Ovary (tissue), 9 donors: ENCODE data around the gene HPCA. TPM values are rescaled to one million over a fixed set of nuclear protein-coding genes. Genes with fewer than 3 reads are reported as not detected.
A peak's percentile ranks its signal among the peaks of the same experiment; 100 is the strongest.

Experiments used
- DNase-seq, 5 donors: peaks; one replicate each; pipeline ENCODE4 v3.0.0-alpha.2; 2019 to 2020
- H3K27ac ChIP-seq, 2 donors: fragments of 200-600 bp; one replicate each; pipeline versions ENCODE4 v1.5.1 to v1.8.0; 2019 to 2022
- H3K27me3 ChIP-seq: fragments of 200-600 bp; one replicate; pipeline ENCODE4 v1.8.0; 2022
- H3K36me3 ChIP-seq: fragments of 200-600 bp; sonication (generic); one replicate; pipeline ENCODE4 v1.5.1; 2019
- H3K4me1 ChIP-seq: one replicate; pipeline ENCODE4 v1.8.1; 2013; ENCODE audit warnings: mild to moderate bottlenecking, moderate library complexity; ENCODE audit not compliant: insufficient read depth
- H3K4me3 ChIP-seq: fragments of 200-600 bp; sonication (generic); one replicate; pipeline ENCODE4 v1.5.1; 2017
- H3K9me3 ChIP-seq, 2 donors: fragments of 200-600 bp in 1 of 2; sonication (generic) in 1 of 2; one replicate each; pipeline versions ENCODE4 v1.5.1 to v1.8.1; 2013 to 2019; ENCODE audit warnings: mild to moderate bottlenecking in 1 of 2, moderate library complexity in 1 of 2
- CTCF ChIP-seq, 3 donors: fragments of 450-650 bp in 2 of 3; fragments of 200-600 bp in 1 of 3; IDR thresholded peaks; one replicate each; pipeline versions ENCODE4 v1.5.1 to v1.8.0; 2016 to 2022; ENCODE audit warnings: antibody characterized with exemption in 3 of 3, mild to moderate bottlenecking in 1 of 3
- EP300 ChIP-seq: sonication (generic); formaldehyde crosslinking; IDR thresholded peaks from one replicate; pipeline ENCODE4 v1.6.1; 2017; ENCODE audit warnings: antibody characterized with exemption
- POLR2A ChIP-seq: fragments of 450-650 bp; IDR thresholded peaks from one replicate; pipeline ENCODE4 v1.6.1; 2017; ENCODE audit warnings: antibody characterized with exemption, mild to moderate bottlenecking, moderate library complexity
- WGBS, 3 donors: extraction: QIAGEN DNeasy Blood & Tissue Kit in 1 of 3; methylation state at CpG; one replicate each; pipeline versions ENCODE4 v1.1.5 to v1.1.7; 2013 to 2017; 5-methylcytosine and 5-hydroxymethylcytosine counted together
- intact Hi-C, 4 donors: fragments of 100-400 bp; cut with DNase I; formaldehyde crosslinking; loops; one replicate each; pipeline versions ENCODE4 v1.11.0 to v1.15.1; 2022 to 2023
- polyA plus RNA-seq, 2 donors: library from polyadenylated mRNA; stranded (reverse); fragments of 200-250 nt in 1 of 2; fragments of 350-450 nt in 1 of 2; fragmentation: Illumina TruSeq in 1 of 2; extraction: RNeasy Lipid Tissue Mini Kit (QIAGEN cat#74804) in 1 of 2; gene quantifications; one replicate each; pipeline ENCODE4 v1.2.3, GENCODE V29; 2013 to 2014
- total RNA-seq, 7 donors: library from RNA; depleted of rRNA in 2 of 7; stranded (reverse); fragments of >200 nt in 2 of 7; fragmentation: NEBNext Ultra II Directional in 3 of 7; extraction: Animal tissue kit (Norgen Biotek cat#: 25700) in 3 of 7; gene quantifications; one replicate each; pipeline versions ENCODE4 v1.1.0 to v1.2.4, GENCODE V29; 2016 to 2023
- donor health status: DM: no; HTN: no; CAD: no; lungs with moderate emphysema.
- donor health status: DM: no; HTN: no; CAD: no.
- donor health status: Bipolar disorder and iron deficiency.
- donor health status: DM: yes; HTN: yes; CAD: no.
- donor health status: DM: no; HTN: no; CAD: no.
- donor health status: DM: yes; HTN: yes; CAD: no.

Gene HPCA
- total and polyA plus RNA-seq, 9 donors = 0.23 to 1.0 (median 0.68) TPM; not detected in 1

GRCh38 chr1:32873484-32873883, 12.8 kb upstream of the HPCA start:
- no peak overlapping the region for H3K27ac ChIP-seq
- TF ChIP-seq CTCF (IDR thresholded peaks at IDR 0.05) (no peak), POLR2A (no peak), EP300 (no peak)
- H3K27me3 ChIP-seq = no peaks in the 10 kb centered on the region
- H3K4me3 ChIP-seq = no peak overlapping the region
- H3K36me3 ChIP-seq = no peaks in the 10 kb centered on the region
- peaks cover 11% of the 10 kb centered on the region for H3K4me1 ChIP-seq
- 83 to 90% (median 85%) methylated on average over 5 of the region's 5 CpGs for WGBS, 3 donors
- intact Hi-C loops = loop anchor here in 1 of 4 donors (5.0 kb wide), 2 partner anchors 101 to 161 kb away; no protein-coding TSS in a partner anchor
- no peak for DNase-seq
- no peaks in the 10 kb centered on the region for H3K9me3 ChIP-seq

- TF ChIP-seq EP300 = no peak
- no peak for TF ChIP-seq POLR2A
- no peak for TF ChIP-seq CTCF (IDR thresholded peaks at IDR 0.05)
- peaks cover 11% of the 10 kb centered on the region for H3K4me1 ChIP-seq
- H3K36me3 ChIP-seq = no peaks in the 10 kb centered on the region
- DNase-seq = peak in 1 of 5 donors; percentile 8
- H3K27me3 ChIP-seq = no peaks in the 10 kb centered on the region
- intact Hi-C loops = loop anchor here in 1 of 4 donors (5.0 kb wide), 3 partner anchors 103 to 207 kb away; partner anchors contain the start of gene AZIN2
- no peaks in the 10 kb centered on the region for H3K9me3 ChIP-seq
- no peak overlapping the region for H3K27ac ChIP-seq
- WGBS, 3 donors = 63 to 69% (median 68%) methylated on average over 5 of the region's 5 CpGs
- H3K4me3 ChIP-seq = no peak overlapping the region
These were observed 11.2 kb upstream of the HPCA start for GRCh38 chr1:32874860-32875752.

GRCh38 chr1:32876341-32877210, 9.7 kb upstream of the HPCA start:
- no peaks in the 10 kb centered on the region for H3K9me3 ChIP-seq
- DNase-seq = peak in 2 of 5 donors; percentile 34 to 69
- no peak overlapping the region for H3K4me3 ChIP-seq
- H3K36me3 ChIP-seq = no peaks in the 10 kb centered on the region
- no peak overlapping the region for H3K27ac ChIP-seq
- peaks cover 11% of the 10 kb centered on the region for H3K4me1 ChIP-seq
- TF ChIP-seq EP300 (no peak), CTCF (IDR thresholded peaks at IDR 0.05) (peak; percentile 23 to 44 (median 25))
- 26 to 35% (median 33%) methylated on average over 16 of the region's 16 CpGs for whole genome bisulfite sequencing, 3 donors
- intact Hi-C loops = loop anchor here in 1 of 4 donors (5.0 kb wide), 1 partner anchor 206 kb away; the partner anchor contains the start of gene AZIN2
- no peaks in the 10 kb centered on the region for H3K27me3 ChIP-seq
